Kasumi-1 (cell line): ENCODE data around the gene NOS1.
A peak's percentile ranks its signal among the peaks of the same experiment; 100 is the strongest.
"Not testable (repeated sequence)": the region's sequence is repeated elsewhere in the genome, so short reads cannot be mapped to it uniquely, and the experiment has no call there.

Experiments used
- DNase-seq, 2 experiments: peaks; one replicate each; lab custom pipeline; 2025; lab: John Stamatoyannopoulos, UW

The NOS1 gene

DNA sequence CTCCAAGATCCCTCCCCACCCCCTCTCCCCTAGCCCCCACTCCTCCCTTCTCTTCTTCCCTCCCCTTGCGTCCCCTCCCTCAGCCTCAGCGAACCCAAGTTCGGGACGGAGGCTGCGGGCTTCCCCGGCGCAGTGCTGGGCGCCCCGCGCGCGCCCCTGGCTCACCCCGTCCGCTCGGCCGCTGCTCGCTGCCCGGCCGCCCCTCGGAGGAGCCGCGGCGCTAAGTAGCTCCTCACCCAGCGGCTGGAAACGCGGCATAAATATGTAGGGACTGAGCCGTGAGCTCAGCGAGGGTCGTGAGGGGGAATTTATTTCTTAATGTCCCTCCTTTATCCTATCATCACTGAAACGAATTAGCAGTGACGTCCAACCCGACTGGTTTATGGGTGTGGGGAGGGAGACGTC, at the start of gene NOS1:
Gene NOS1 (minus strand): TSS at position 280 of the 405 bp plus-strand sequence. CDS start 30,557 bp downstream, outside the sequence.
- DNase-seq = no peak

DNA sequence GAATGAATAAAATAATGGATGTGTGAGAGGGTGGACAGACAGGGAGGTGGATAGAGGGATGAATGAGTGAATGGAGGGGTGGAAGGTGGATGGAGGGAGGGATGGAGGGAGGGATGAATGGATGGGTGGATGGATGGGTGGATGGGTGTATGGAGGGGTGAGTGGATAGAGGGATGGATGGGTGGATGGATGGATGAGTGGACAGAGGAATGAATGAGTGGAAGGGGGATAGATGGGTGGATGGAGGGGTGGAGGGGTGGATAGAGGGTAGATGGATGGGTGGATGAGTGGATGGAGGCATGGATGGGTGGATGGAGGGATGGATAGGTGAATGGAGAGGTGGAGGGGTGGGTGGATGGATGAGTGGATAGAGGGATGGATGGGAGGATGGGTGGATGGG, 47.9 kb upstream of the NOS1 start:
- no peak for DNase-seq

DNA sequence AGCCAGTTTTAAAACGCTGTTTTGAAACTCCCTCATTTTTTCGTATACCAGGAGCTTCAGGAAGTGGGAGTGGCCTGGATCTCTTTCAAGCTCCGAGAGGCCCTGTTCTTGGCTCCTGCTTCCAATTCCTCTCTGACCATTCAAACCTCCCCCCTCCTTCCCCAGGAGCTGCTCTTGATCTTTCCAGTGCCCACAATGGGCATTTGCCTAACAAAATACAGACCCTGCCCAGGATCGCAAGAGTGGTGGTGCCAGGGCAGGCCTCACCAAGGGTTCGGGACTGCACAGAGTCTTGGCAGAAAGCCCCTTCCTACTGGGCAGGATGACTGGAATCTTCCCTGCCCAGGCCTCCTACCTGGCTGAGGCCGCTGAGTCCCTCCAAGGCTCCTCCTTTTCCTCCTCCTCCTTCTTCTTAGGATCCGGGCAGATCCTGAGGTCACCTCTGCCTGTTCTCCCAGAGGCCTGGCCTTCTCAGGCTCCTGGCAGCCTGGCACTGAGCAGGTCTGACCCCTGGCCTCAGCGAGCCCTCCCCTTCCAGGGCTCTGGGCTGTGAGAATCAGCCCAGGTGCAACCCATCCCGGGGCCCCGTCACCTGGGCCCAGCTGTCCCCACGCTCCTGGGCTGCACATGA, 46.9 kb upstream of the NOS1 start:
- DNase-seq = no peak

DNA sequence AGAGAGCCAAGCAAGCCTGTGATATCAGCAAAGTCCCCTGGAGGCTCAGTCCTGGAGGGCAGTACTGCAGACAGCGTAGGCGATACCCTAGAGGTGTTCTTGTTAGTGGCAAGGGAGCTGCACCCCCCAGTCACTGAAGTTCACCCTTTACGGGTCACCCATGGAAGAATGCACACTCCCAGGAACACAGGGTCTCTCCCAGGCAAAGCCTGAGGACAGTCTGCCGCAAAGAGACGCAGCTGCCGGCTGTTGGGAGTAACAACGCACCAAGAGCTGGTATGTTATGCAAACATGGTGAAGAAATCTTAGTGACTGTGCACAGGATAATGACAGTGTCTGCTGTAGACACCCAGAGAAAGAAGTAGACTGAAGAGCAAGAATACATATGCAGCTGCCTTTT, 43.5 kb upstream of the NOS1 start:
- DNase-seq = no peak

DNA sequence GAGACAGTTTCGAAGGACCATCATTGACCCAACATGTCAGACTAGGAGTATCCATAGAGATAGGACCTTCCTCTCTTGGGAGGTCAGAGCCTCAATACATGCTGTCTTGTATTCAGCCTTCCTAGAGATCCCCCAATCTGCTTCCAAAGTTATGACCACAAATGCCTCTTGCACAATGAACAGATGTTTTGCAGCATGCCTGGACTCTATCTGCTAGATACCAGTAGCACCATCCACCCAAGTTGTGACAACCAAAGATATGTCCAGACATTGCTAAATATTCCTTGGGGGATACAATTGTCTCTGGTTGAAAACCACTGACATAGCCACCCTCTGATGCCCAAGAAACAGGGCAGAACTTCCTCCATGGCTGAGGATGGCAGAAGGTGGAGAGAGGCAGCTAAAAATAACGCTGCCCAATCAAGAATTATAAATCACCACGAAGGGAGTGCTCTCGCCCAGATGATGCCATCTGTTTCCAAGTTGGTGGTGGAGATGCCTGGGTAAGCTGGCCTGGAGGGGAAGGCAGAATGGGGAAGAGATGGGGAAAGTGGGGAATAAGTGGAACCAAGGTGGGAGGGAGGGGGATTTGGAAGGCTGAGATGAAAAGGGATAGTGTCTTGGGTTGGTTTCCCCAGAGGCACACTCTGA, 42.9 kb upstream of the NOS1 start:
- DNase-seq = no peak

DNA sequence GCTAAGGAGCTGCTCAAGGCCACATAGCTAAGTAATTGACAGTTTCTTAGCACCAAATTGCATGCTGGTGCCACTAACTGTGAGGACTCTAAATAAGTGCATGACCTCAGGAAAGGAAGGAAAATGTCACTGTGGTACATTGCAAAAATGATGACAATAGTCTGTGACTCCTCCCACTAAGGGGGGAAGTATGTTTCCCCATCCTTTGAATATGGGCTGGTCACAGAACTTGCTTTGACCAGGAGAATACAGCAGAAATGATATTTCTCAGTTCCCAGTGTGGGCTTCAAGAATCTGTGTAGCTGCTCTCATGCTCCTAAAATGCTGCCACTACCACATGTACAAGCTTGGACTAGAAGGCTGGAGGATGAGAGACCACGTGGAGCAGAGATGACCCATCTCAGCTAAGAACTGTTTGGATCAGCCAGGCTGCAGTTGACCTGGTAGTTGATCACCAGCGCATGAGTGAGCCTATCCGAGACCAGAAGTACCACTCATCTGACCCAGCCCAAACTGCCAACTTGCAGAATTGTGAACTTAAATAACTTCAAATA, 42.2 kb upstream of the NOS1 start:
- no peak for DNase-seq

DNA sequence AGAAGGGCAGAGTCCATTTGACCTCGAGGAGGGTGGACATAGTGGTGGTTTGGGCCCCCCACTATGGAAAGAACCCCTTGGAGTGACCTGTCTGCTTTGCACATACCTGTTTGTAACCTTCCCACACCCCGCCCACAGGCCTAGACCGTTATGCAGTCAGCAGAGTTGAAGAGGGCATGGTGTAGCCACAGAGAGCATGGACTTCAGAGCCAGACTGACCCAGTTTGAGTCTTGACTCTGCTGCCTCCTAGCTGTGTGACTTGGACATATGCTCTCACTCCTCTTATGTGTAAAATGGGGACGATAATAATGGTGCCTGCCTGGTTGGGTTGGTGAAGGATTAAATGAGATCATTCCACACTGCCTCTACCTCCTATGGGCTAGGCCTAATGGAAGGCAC, 40.9 kb upstream of the NOS1 start:
- DNase-seq = no peak

DNA sequence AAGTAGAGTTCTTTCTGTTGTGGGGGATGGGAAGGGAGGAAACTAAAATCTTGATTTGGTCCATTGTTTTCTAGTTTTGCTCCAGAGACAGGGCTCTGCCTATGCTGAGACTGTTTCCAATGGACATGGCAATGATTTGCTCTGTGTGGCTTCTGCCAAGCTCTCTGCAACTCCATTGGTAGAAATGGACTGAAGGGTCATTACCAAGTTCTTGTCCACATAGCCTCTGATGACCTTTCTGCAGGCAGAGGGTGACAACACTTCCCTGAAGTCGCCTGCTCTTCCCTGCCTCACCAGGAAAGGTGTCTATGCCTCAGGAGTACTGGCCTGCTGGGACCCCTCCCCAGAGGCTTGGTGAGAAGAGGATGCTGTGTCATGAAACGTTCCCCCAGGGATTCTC, 39.5 kb upstream of the NOS1 start:
- no peak for DNase-seq

DNA sequence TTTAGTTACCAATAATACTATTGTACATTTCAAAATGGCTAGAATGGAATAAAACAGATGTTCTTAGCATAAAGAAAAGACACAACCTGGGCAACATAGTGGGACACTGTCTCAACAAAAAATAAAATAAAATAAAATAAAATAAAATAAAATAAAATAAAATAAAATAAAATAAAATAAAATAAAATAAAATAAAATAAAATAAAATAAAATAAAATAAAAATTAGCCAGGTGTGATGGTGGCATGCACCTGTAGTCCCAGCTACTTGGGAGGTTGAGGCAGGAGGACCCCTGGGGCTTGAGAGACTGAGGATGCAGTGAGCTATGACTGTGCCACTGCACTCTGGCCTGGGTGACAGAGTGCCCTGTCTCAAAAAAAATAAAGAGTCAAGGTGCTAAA, 37.1 kb upstream of the NOS1 start:
- DNase-seq = not testable (repeated sequence)

DNA sequence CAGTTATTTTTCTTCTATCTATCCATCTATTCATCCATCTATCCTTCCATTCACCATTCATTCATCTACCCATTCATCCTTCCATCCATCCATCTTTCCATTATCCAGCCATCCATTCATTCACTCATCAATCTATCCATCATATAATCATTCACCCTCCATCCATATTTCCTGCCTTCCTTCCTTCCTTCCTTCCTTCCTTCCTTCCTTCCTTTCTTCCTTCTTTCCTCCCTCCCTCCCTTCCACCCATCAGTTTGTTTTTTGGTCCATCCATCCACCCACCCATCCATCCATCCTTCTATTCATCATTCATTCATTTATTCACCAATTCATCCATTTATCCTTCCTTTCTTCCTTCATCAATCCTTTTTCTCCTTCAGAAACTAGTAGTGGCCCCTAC, 34.3 kb upstream of the NOS1 start:
- DNase-seq = no peak

DNA sequence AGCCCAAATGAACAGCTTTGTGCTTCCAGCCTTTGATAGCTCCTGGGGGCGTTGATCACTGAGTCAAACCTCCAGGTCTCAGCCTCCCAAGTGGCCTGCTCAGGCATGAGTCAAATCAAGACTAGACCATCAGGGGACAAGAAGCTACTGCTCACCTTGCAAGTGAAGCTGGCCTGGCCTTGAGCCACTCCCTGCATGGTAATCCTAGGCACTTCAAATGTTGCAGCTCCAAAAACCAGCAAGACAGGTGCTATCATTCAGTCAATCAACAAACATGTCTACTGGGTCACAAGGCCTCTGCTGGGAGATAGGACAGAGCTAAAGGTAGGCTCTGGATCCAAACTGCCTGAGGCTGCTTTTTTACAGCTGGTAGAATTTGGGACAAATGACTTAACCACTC, 33.1 kb upstream of the NOS1 start:
- DNase-seq = no peak

DNA sequence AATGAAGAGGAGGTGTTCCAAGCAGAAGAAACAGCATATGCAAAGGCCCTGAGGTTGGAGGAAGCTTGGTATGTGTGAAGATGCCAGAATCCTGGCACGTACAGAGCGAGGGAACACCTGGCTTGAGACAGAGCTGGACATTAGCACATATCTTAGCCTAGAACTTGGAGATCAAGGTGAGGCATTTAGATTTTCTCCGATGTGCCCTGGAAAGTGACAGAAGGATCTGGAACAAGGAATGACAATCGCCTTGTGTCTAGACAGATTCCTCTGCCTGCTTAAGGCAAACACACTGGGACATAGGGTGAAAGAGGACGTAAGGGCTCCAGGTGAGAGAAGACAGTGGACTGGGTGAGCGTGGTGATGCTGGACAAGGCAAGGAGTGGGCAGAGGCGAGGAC, 32.2 kb upstream of the NOS1 start:
- no peak for DNase-seq

DNA sequence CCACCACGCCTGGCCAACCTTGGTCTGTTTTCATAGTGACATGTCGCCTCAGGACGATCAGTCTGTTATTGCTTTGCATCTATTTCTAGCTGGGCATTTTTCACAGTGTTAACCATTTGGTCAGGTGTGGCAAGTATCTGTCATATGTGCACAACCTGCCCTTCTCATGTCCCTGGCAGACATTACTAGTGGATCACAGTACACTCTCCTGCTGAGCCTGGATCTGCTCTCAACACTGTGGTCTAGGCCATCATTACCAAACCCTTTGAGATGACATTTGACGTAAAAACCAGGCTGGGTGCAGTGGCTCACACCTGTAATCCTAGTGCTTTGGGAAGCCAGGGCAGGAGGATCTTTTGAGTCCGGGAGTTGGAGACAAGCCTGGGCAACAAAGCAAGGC, 29.4 kb upstream of the NOS1 start:
- DNase-seq = no peak

DNA sequence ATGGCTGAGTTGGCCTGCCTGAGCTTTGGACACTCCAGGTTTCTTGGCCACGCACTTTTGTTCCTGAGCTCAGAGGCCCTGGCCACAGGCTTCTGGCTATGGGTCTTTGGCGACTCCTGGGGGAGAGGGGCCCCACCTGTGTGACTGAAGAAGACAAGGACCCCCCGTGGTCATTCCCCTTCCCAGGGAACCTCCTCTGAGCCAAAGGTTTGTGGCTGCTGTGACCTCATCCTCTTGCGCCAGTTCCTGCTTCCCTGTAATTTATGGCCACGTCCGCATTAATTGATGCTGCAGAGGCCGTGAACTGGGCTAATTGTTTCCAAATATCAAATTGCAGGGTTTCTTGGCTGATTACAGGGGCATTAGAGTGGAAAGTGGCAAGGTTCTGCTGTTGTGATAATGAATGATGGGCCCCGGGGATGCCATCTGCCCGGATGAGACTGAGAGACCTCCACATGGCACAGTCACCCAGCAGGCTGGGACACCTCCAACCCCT, 27.6 kb upstream of the NOS1 start:
- no peak for DNase-seq

DNA sequence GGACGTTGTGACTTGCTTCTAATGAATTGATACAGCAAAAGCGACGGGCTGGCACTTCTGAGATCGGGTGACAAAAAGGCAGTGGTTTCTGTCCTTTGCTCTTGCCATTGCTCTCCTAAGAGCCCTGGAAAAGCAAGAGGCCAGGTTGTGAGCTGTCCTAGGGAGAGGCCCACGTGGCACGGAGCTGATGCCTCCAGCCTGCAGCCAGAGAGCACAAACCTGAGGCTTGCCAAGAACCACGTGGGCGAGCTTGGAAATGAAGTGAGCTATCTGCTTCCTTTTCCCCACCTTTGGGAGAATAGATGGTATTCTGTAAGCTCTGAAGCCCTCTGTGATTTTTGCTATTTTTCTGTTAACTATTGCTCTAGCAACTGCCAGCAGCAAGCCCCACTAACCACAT, 26.4 kb upstream of the NOS1 start:
- no peak for DNase-seq

DNA sequence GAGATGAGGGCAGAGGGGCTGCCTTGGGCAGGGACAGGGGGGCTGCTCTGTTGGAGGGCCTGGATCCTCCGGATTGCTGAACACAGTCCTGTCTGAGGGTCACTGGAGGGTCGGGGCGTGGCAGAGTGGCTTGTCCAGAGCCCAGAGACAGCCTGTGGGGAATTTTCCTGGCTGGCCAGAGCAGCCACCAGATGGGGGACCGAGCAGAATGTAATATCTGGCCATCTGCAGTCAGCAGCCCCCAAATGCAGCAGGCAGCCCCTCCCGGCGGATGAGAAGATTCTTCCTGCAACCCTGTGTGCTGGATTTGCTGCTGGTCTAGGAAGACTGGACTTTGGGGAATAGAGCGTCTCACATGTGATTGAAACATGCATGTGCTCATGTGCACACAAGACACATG, 23.3 kb upstream of the NOS1 start:
- no peak for DNase-seq

DNA sequence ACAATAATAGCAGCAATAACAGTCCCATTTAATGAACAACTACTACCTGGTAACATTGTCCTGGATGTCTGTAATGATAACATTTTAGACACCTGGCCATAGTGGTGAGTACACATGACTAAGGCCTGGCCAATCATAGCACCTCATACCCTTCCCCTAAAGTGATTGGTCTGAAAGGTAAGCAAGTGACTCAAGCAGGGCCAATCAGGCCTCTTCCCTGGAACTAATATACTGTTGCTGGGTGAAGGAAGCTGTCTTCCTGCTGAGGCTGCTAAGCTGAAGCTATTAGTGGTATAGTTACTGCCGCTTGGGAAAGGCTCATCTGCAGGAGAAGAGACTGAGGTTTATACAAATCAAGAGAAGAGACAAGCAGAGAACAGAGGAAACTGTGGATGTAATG, 18.7 kb upstream of the NOS1 start:
- no peak for DNase-seq

DNA sequence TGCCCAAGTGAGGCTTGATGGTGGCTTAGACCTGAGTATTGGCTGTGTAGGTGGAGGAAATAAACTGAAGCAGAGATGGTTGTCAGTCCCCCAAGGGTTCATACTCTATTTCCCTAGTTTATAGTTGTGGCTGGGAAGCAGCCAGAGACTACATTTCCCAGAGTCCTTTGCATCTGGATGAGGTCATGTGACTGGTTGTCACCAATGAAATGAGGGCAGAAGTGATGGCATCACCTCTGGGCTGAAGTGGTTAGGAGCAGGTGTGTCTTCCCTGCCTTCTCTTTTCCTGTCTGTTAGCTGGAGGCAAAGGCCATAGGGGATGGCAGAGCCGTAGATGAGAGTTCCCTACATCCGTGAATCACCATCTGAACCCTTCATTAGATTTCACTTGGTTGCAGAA, 16.3 kb upstream of the NOS1 start:
- no peak for DNase-seq

DNA sequence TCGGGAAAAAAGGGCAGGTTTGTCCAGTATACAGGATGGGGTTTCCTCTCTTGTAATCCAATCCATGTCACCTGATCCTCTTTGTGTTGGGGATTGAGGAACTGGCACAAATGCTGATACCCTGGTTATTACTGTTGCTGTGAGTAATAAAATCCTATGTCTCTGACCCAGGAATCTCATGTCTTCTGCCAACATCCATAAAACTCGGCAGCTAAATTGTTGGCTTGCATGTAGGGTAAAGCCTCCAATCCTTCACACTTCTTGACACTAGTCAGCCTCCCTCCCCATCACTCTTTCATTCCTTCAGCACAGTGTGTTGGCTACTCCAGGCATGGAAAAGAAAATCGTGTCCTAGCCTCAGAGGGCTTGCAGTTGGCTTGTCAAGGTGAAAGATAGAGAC, 9.2 kb upstream of the NOS1 start:
- DNase-seq = no peak

DNA sequence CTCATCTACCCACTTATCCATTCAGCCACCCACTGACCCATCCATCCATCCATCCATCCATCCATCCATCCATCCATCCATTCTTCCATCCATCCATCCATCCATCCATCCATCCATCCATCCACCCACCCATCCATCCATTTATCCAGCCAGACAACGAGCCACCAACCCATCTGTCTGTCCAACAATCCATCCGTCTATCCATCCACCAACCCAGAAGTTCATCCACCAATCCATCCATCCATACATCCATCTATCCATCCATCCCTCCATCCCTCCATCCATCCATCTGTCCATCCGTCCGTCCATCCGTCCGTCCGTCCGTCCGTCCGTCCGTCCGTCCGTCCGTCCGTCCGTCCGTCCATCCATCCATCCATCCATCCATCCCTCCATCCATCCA, 8.6 kb upstream of the NOS1 start:
- not testable (repeated sequence) for DNase-seq

DNA sequence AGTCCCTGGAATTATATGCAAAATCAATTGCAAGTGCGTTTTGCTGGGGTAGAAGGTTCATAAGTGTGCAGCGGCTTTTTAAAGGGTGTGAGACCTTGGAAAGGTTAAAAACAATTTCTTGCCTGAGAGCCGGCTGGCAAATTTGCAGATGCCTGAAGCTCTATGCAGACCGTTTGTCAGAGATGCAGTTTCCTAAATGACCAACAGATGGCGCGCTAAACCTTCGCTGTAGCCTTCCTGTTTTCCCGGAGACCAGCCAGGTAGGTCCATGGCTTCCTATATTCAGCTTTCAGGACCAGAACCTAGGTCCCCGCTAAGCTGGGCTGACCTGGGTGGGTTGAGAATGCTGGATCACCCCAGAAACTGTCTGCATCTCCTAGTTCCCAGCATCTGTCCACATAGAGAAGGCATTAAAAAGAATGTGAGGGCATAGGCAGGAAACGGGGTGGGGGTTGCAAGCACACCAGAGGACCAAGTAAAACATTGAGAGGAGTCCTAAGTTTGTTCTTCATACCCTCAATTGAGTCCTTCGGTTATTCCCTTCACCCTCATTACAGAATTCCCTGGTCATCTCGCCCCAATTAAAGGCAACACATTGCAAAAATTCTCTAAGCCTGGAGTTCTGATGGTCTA, 5.7 kb upstream of the NOS1 start:
- DNase-seq = peak; percentile 53 to 65

DNA sequence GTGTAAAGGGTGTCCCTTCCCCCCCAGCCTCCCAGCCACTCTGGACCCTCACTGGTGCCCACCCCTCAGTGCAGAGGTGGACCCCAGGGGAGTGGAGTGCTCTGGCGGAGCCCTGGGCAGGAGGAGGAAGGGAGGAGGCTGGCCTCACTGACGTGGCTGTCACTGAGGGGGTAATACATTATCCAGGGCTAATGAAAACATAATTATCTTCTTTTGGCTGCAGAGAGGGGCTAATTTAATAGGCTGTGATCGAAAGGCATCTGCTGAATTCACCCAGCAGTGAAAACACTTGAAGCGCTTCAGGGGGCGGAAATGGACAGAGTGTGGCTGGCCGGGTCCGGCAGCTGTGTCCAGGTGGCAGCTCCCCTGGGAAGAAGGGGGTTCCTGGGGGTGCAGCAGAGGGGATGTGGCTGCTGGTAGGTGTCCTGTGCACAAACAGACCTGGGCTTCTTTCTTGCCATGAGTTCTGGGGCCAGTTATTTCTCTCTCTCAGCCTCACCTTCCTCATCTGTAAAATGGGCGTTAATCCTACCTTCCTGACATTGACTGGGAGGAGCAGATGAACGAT, 3.7 kb upstream of the NOS1 start:
- no peak for DNase-seq

DNA sequence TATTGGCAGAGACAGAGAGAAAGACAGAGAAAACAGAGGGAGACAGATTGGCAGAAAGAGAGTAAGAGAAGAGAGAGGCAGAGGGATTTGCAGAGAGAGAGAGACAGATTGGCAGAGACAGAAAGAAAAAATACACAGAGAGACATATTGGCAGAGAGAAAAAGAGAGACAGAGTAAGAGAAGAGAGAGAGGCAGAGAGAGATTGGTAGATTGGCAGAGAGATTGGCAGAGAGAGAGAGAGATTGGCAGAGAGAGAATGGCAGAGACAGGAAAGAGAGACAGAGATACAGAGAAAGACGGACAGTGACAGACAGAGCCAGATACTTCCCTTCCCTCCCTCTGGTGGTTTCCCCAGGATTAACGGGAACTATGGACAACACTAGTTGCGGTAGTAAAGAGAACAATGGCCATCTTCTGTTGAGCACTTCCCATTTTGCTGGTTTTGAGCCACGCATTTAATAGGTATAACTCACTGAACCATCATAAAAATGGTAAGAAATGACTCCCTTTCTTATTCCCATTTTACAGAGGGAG, 2.6 kb upstream of the NOS1 start:
- DNase-seq = no peak
